COLO829 (cell line): ENCODE data around the gene STK32B.
"Not testable (repeated sequence)": the region's sequence is repeated elsewhere in the genome, so short reads cannot be mapped to it uniquely, and the experiment has no call there.

Experiments
- DNase-seq: peaks from one replicate; pipeline ENCODE4 v3.0.0; 2012; ENCODE audit warnings: low spot score

STK32B gene

DNA sequence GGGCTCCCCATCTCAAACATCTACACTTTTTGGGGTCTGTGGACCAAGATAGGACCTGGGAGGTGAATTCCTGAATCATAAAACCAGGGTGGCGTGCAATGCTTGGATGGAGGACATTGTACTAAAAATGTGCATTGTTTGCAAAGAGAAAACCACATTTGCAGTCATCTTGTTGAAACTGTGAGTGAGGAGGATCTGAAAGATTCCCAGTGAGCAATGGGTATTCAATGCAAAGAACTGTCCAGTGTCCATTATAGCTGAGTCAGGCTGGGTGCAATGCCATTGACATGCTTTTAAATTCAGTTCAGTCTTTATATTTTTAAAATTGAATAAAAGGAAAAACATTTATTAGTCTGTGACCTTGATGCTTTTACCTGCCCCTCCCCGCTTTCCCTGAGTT lies 215.7 kb downstream of the STK32B start:
- no peak for DNase-seq

GRCh38 chr4:5267408-5267807 lies 216.1 kb downstream of the STK32B start:
- DNase-seq, result no peak

DNA sequence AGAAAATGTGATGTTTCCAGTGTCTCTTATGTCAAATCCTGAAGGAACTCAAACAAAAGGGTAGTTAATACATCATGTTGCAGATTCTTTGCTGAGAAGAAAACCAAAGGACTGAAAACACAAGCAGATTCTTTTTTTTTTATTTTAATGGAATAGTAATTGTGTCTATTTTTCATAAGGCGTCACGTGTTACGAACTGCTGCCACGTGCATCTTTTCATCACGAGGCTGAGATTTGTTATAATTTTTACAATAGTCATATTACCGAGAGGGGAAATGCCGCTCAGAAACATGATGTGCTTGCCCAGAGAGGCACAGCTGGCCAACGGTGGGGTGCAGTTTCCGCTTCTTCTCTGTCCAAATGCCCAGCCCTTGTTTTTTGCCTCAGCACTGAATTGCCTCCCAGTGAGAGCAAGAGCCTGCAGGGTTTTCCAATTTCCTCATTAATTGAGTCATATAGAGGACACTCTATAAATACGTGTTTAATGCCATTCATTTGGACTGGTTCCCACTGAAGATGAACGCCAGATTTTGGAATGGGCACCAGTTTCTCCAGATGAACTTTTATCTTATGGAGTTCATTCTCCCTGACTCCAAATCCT lies 225.3 kb downstream of the STK32B start:
- DNase-seq, result no peak

- DNase-seq, result no peak
Observed at GRCh38 chr4:5277079-5277478, 225.8 kb downstream of the STK32B start.

GRCh38 chr4:5278213-5278612 lies 226.9 kb downstream of the STK32B start:
- DNase-seq, result no peak

- not testable (repeated sequence) for DNase-seq
Observed at GRCh38 chr4:5280069-5280468, 228.8 kb downstream of the STK32B start.

GRCh38 chr4:5280828-5281227 lies 229.5 kb downstream of the STK32B start:
- DNase-seq, result no peak

DNA sequence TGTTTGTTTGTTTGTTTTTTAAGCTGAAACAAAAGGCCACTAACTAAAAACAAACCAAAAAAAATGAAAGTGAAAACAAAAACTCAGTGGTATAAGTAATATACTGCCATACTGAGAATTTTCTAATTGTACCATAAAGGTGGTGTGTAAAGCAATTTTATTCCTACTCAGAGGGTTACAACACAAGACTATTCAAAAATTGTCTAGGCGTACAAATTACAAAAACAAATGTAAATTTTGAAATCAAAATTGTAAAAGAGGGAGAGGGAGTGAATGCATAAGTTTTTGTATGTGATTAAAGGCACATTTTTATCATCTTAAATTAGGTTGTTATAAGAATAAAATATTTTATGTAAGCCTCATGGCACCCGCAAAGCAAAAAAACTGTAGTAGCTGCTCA lies 232.6 kb downstream of the STK32B start:
- DNase-seq, result no peak

GRCh38 chr4:5284517-5284916 lies 233.2 kb downstream of the STK32B start:
- no peak for DNase-seq

DNA sequence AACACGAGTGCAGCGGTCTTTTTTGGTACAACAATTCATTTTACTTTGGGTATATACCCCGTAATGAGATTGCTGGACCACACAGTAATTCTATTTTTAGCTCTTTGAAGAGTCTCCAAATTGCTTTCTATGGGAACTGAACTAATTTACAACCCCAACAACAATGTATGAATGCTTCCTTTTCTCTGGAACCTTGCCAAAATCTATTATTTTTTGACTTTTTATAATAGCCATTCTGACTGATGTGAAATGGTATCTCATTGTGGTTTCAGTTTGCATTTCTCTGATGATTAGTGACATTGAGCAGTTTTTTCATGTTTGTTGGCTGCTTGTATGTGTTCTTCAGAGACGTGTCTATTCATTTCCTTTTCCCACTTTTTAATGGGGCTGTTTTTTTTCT lies 240.8 kb downstream of the STK32B start:
- DNase-seq, result no peak

DNA sequence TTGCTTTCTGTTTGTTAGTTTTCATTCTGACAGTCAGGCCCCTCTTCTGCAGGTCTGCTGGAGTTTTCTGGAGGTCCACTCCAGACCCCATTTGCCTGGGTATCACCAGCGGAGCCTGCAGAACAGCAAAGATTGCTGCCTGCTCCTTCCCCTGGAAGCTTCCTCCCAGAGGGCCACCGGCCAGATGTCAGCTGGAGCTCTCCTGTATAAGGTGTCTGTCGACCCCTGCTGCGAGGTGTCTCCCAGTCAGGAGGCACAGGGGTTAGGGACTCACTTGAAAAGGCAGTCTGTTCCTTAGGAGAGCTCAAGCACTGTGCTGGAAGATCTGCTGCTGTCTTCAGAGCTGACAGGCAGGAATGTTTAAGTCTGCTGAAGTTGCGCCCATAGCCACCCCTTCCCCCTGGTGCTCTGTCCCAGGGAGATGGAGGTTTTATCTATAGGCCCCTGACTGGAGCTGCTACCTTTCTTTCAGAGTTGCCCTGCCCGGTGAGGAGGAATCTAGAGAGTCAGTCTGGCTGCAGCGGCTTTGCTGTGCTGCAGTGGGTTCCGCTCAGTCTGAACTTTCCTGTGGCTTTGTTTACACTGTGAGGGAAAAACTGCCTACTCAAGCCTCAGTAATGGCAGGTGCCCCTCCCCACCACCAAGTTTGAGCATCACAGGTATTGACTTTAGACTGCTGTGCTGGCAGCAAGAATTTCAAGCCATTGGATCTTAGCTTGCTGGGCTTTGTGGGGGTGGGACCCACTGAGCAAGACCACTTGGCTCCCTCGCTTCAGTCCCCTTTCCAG lies 246.9 kb downstream of the STK32B start:
- not testable (repeated sequence) for DNase-seq

DNA sequence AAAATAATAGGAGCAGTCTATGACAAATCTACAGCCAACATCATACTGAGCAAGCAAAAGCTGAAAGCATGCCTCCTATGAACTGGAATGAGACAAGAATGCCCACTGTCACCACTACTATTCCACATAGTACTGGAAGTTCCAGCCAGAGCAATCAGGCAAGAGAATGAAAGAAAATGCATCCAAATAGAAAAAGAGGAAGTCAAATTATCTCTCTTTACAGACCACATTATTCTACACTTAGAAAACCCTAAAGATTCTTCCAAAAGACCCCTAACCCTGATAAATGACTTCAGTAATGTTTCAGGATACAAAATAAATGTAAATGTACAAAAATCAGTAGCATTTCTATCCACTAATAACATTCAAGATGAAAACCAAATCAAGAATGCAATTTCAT lies 249.0 kb downstream of the STK32B start:
- no peak for DNase-seq

- no peak for DNase-seq
Observed at GRCh38 chr4:5307928-5308327, 256.6 kb downstream of the STK32B start.

DNA sequence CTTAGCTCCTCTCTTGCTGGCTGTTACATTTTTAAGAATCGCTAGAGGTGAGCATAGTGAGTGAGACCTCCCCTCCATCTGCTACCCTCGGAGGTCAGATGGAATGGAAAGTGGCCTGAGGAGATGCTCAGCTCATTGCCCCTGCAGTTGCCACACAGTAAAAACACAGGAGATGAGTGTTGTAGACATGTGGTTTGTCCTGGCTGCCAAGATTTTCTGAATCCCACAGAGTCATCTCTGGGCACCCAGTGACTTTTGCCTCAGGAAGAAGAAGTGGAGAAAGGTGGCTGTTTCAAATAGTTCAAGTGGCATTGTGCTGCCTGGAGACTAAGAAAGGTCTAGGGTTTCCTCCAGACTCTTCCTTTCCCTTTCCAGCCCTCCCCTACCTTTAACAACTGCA lies 271.0 kb downstream of the STK32B start:
- DNase-seq, result no peak

GRCh38 chr4:5330339-5330989 lies 279.2 kb downstream of the STK32B start:
- no peak for DNase-seq

- DNase-seq, result peak; percentile 35
Observed at GRCh38 chr4:5337731-5338130, 286.5 kb downstream of the STK32B start.

- DNase-seq, result no peak
Observed at GRCh38 chr4:5338531-5338930, 287.3 kb downstream of the STK32B start.

DNA sequence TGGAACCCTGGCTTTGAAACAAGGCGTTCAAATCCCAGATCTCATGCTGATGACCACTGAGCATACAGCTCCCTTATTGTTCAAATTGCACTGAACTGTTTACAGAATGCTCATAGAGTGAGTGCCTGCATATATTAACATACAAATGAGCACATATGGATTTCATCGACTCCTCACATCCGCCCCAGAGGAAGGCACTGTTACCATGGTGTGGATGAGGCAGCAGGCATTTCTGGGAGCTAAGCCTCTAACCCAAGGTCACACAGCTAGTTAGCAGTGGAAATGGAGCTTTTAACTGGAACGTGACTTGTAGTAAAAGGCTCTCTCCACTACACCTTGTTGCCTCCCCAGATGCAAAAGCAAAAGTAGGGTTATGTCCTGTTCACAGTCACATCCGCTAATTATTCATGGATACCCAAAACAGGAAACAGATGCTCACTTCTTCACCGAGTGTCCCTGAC lies 289.7 kb downstream of the STK32B start:
- DNase-seq, result peak; percentile 24

- DNase-seq, result no peak
Observed at GRCh38 chr4:5341526-5341925, 290.2 kb downstream of the STK32B start.

- DNase-seq, result no peak
Observed at GRCh38 chr4:5355846-5356245, 304.6 kb downstream of the STK32B start.

DNA sequence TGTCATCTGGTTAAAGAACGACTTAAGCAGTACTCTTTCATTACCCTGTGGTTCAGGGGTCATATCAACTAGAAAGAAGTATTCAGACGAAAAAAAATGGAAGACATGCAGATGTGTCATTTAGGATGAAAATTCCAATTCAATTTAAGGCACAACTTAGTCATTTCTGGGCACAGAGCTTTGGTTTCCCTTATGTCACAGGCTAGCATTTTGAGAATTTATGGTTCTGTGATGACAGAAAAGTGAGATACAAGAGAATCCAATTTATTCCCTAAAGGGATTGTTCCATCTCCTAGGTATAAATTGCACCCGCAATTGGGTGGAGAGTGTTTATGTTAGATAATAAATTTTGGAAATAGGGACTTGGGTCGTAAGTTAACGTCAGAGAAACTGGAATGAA lies 306.6 kb downstream of the STK32B start:
- DNase-seq, result no peak

GRCh38 chr4:5361968-5362367 lies 310.7 kb downstream of the STK32B start:
- no peak for DNase-seq

DNA sequence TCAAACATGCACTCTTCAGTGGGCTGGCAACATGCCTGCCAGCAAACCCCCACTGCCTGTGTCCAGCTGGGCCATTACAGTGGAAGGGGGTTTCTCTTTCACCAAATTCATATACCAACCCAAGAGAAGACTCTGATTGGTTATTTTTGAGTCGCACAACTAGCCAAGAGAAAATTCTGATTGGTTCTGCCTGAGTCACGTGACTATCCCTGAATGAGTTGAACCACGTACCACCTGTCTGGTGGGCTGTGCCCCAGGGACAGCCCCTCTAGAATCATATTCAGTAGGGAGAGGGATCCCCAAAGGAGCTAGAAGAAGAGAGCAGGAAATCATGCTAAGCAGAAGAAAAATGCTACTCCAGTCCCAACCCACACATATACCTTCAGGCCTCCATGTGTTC lies 313.1 kb downstream of the STK32B start:
- DNase-seq, result no peak
